MM.1S (cell line): ENCODE measurements around the gene PCDHA4.

Experiments used
- CTCF ChIP-seq: fragments of 300-600 bp; sonication (generic); IDR thresholded peaks from 2 replicates; pipeline ENCODE4 v1.5.1; 2016; ENCODE audit warnings: antibody characterized with exemption, low read length, mixed read lengths
- EZH2 ChIP-seq: fragments of 300-600 bp; sonication (generic); optimal IDR thresholded peaks from 2 replicates; pipeline ENCODE3; 2017; ENCODE audit warnings: low read depth, mild to moderate bottlenecking, antibody characterized with exemption, low read length, mixed read lengths
- EZH2phosphoT487 ChIP-seq: fragments of 300-600 bp; sonication (generic); IDR thresholded peaks from 2 replicates; pipeline ENCODE4 v1.6.1; 2018; ENCODE audit warnings: antibody characterized with exemption, low read length

- TF ChIP-seq CTCF = no peak
- TF ChIP-seq EZH2 = no peak
- TF ChIP-seq EZH2phosphoT487 = no peak
Observed at GRCh38 chr5:140767444-140767843, 39.4 kb upstream of the PCDHA4 start.
